ENCODE results near the gene CDH13. TPM values are rescaled to one million over a fixed set of nuclear protein-coding genes. Genes with fewer than 3 reads are reported as not detected.

Gene CDH13
- total RNA-seq, 1 donor = 102 TPM

- Histone ChIP-seq H3K4me3 (ENCODE audit: insufficient read depth, low read length) (no peak overlapping the region), H3K79me2 (ENCODE audit: insufficient read depth, low read length) (no peaks in the 10 kb centered on the region), H3K4me1 (ENCODE audit: insufficient read depth, low read length) (no peaks in the 10 kb centered on the region), H3K4me2 (ENCODE audit: insufficient read depth, low read length) (no peak overlapping the region), H3K27me3 (ENCODE audit: insufficient read depth, low read length) (no peaks in the 10 kb centered on the region), H3K9me3 (ENCODE audit: low read depth, low read length) (peaks cover 2% of the 10 kb centered on the region), H3K27ac (ENCODE audit: low read depth, low read length) (no peak overlapping the region), H4K20me1 (ENCODE audit: insufficient read depth, low read length) (peaks cover 3% of the 10 kb centered on the region), H2AFZ (ENCODE audit: low read length) (no peak overlapping the region), H3K36me3 (ENCODE audit: insufficient read depth, low read length) (no peaks in the 10 kb centered on the region)
- DNase-seq (ENCODE audit: insufficient read length, low spot score, missing footprints) = no peak
- TF ChIP-seq CTCF (IDR thresholded peaks at IDR 0.05; ENCODE audit: extremely low read depth, low read depth, low read length) = no peak
These were observed 1072.2 kb downstream of the CDH13 start for GRCh38 chr16:83698964-83699363.

- H3K4me3 ChIP-seq (ENCODE audit: insufficient read depth, low read length) = no peak overlapping the region
- H3K4me2 ChIP-seq (ENCODE audit: insufficient read depth, low read length) = no peak overlapping the region
- peaks cover 3% of the 10 kb centered on the region for H4K20me1 ChIP-seq (ENCODE audit: insufficient read depth, low read length)
- DNase-seq (ENCODE audit: insufficient read length, low spot score, missing footprints) = no peak
- H3K36me3 ChIP-seq (ENCODE audit: insufficient read depth, low read length) = no peaks in the 10 kb centered on the region
- H3K27me3 ChIP-seq (ENCODE audit: insufficient read depth, low read length) = no peaks in the 10 kb centered on the region
- H3K27ac ChIP-seq (ENCODE audit: low read depth, low read length) = no peak overlapping the region
- no peak for TF ChIP-seq CTCF (IDR thresholded peaks at IDR 0.05; ENCODE audit: extremely low read depth, low read depth, low read length)
- H3K9me3 ChIP-seq (ENCODE audit: low read depth, low read length) = peaks cover 2% of the 10 kb centered on the region
- no peaks in the 10 kb centered on the region for H3K79me2 ChIP-seq (ENCODE audit: insufficient read depth, low read length)
- H2AFZ ChIP-seq (ENCODE audit: low read length) = no peak overlapping the region
- H3K4me1 ChIP-seq (ENCODE audit: insufficient read depth, low read length) = no peaks in the 10 kb centered on the region
These were observed 1073.0 kb downstream of the CDH13 start for GRCh38 chr16:83699817-83700216.

- Histone ChIP-seq H3K4me1 (ENCODE audit: insufficient read depth, low read length) (peaks cover 3% of the 10 kb centered on the region), H3K9me3 (ENCODE audit: low read depth, low read length) (peaks cover 2% of the 10 kb centered on the region), H4K20me1 (ENCODE audit: insufficient read depth, low read length) (peaks cover 3% of the 10 kb centered on the region), H3K4me3 (ENCODE audit: insufficient read depth, low read length) (no peak overlapping the region), H3K79me2 (ENCODE audit: insufficient read depth, low read length) (no peaks in the 10 kb centered on the region), H3K36me3 (ENCODE audit: insufficient read depth, low read length) (no peaks in the 10 kb centered on the region), H3K27me3 (ENCODE audit: insufficient read depth, low read length) (no peaks in the 10 kb centered on the region), H3K27ac (ENCODE audit: low read depth, low read length) (no peak overlapping the region), H3K4me2 (ENCODE audit: insufficient read depth, low read length) (no peak overlapping the region), H2AFZ (ENCODE audit: low read length) (no peak overlapping the region)
- TF ChIP-seq CTCF (IDR thresholded peaks at IDR 0.05; ENCODE audit: extremely low read depth, low read depth, low read length) = no peak
- no peak for DNase-seq (ENCODE audit: insufficient read length, low spot score, missing footprints)
These were observed 1074.1 kb downstream of the CDH13 start for GRCh38 chr16:83700918-83701317.

GRCh38 chr16:83701494-83701893 is 1074.7 kb downstream of the CDH13 start:
- H3K9me3 ChIP-seq (ENCODE audit: low read depth, low read length) = peaks cover 2% of the 10 kb centered on the region
- peaks cover 3% of the 10 kb centered on the region for H4K20me1 ChIP-seq (ENCODE audit: insufficient read depth, low read length)
- no peak overlapping the region for H2AFZ ChIP-seq (ENCODE audit: low read length)
- TF ChIP-seq CTCF (IDR thresholded peaks at IDR 0.05; ENCODE audit: extremely low read depth, low read depth, low read length) = no peak
- no peaks in the 10 kb centered on the region for H3K27me3 ChIP-seq (ENCODE audit: insufficient read depth, low read length)
- DNase-seq (ENCODE audit: insufficient read length, low spot score, missing footprints) = peak; percentile 58
- H3K4me1 ChIP-seq (ENCODE audit: insufficient read depth, low read length) = peaks cover 6% of the 10 kb centered on the region
- no peak overlapping the region for H3K4me3 ChIP-seq (ENCODE audit: insufficient read depth, low read length)
- no peak overlapping the region for H3K27ac ChIP-seq (ENCODE audit: low read depth, low read length)
- H3K36me3 ChIP-seq (ENCODE audit: insufficient read depth, low read length) = no peaks in the 10 kb centered on the region
- no peaks in the 10 kb centered on the region for H3K79me2 ChIP-seq (ENCODE audit: insufficient read depth, low read length)
- H3K4me2 ChIP-seq (ENCODE audit: insufficient read depth, low read length) = no peak overlapping the region
